Measurements from ENCODE around the gene KIF18B.

Gene KIF18B

DNA sequence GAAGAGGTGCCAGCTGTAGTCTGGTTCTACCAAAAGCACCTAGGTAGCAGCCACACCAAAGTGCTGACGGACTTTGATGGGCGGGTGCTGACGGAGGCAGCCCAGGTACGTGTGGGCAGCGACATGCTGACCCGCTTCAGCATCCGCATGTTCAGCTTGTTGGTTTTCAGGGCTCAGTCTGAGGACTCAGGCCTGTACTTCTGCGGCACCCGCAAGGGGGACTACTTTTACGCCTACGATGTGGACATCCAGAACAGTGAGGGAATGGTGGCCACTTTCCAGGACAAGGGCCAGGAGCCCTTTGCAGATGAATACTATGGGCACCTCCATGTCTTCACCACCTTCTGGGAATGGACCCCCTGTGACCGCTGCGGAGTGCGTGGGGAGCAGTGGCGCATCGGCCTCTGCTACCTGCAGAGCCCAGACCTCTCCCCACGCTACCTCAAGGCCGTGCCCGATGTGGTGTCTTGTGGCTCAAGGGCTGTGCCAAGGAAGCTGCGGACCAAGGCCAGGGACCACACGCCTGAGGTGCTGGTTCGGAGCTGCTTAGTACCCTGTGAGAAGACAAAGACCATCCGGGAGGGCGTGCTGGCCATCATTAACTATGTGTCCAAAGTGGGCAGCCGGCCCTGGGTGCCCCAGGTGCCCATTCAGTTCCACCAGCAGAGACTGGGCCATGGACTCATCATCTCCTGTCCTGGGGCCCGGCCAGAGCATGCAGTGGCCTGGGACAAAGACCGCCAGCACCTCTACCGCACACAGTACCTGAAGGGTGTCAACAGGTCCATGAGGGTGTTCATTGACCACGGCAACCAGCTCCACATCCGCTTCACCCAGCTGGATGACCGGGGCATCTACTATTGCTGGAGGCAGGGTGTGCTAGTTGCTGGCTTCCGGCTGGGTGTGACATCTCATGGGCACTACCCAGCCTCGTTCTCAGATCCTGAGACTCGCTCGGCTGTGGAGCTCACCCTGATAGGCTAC, 43.3 kb downstream of the KIF18B start:
- DNase-seq, result no peak

GRCh38 chr17:44903012-44903685, 44.4 kb downstream of the KIF18B start:
- no peak for DNase-seq

DNA sequence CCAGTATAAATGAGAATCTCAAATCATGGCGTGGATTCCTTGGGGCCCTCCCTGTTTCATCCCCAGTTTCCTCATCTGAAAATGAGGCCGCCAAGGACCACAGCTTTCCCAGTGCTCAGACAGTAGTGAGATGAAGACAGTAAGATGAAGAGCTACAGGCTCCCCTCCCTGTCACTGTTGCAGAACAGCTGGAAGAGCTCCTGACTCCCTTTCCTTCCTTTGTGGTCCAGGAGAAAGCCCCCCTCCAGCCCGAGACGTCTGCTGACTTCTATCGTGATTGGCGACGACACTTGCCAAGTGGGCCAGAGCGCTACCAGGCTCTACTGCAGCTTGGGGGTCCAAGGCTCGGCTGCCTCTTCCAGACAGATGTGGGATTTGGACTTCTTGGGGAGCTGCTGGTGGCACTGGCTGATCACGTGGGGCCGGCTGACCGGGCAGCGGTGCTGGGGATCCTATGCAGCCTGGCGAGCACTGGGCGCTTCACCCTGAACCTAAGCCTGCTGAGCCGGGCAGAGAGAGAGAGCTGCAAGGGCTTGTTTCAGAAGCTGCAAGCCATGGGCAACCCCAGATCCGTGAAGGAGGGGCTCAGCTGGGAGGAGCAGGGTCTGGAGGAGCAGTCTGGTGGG, 45.3 kb downstream of the KIF18B start:
- no peak for DNase-seq

GRCh38 chr17:44901411-44901921, 46.1 kb downstream of the KIF18B start:
- DNase-seq, result peak; percentile 66

GRCh38 chr17:44900894-44901293, 46.7 kb downstream of the KIF18B start:
- peak; percentile 67 for DNase-seq

GRCh38 chr17:44899074-44899782, 48.3 kb downstream of the KIF18B start, which contains the start of gene EFTUD2:
EFTUD2 (minus strand) TSS chr17:44899445; CDS start chr17:44894521, 4,924 bp downstream.
- peak; percentile 89 for DNase-seq

DNA sequence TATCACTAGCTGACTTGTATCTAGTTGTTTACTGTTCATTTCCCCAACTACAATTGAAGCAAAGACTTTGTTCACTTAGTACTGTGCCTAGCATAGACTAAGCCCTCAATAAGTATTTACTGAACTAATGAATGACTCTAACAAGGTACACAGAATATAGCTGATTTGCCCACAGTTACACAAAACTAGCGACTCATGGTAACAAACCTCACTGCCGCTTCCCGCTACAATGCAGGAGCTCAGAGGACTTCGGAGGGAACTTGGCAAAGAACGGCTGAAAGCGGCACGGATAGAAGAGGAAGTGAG, 48.9 kb downstream of the KIF18B start:
- no peak for DNase-seq

DNA sequence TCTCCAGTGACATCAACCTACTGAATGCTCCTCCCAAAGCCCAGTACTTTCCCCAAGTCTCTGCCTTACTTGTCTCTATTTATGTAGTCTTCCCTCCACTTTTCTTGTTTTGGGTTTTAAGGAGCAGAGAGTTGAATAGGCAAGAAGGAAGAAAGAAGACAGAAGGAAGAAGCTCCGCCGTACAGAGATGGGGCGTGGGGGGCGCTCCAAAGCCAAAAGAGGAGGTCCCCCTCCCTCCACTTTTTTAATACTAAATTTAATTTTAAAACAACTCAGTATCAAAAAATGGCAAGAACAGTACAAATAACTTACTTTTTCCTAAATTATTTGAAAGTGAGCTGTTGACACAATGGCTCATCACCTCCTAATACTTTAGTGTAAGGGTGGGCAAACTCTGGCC, 52.9 kb downstream of the KIF18B start:
- DNase-seq, result no peak

DNA sequence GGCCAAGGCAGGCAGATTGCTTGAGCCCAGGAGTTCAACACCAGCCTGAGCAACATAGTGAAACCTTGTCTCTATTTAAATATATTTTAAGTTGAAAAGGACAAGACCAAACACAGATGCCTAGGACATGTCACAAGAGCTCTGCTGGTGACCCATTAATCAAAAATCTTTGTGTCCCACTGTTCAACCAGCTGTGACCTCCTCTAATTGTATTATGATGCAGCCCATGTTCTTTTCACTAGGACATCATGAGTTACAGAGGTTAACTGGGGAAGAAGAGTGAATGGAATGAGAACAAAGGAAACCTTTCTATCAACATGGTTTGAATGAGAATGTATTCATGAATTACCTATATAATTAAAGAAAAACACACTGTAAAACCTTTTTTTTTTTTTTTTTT, 55.3 kb downstream of the KIF18B start:
- DNase-seq, result no peak

DNA sequence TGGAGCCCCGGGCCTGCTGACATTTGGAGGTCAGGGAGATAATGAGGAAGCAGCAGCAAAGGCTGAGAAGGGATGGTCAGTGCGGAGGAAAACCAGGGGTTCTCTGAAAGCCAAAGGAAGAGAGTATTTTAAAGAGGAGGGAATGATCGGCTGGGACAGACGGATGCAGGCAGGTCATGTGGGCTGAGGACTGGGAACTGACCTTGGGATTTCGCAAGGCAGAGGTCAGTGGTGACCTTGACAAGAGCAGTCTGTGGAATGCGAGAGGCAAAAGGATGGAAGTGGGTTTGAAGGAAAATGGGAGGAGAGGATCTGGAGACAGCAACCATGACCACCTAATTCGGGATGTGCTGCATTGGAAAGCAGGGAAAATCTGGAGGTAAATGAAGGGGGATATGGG, 58.6 kb downstream of the KIF18B start:
- DNase-seq, result no peak

DNA sequence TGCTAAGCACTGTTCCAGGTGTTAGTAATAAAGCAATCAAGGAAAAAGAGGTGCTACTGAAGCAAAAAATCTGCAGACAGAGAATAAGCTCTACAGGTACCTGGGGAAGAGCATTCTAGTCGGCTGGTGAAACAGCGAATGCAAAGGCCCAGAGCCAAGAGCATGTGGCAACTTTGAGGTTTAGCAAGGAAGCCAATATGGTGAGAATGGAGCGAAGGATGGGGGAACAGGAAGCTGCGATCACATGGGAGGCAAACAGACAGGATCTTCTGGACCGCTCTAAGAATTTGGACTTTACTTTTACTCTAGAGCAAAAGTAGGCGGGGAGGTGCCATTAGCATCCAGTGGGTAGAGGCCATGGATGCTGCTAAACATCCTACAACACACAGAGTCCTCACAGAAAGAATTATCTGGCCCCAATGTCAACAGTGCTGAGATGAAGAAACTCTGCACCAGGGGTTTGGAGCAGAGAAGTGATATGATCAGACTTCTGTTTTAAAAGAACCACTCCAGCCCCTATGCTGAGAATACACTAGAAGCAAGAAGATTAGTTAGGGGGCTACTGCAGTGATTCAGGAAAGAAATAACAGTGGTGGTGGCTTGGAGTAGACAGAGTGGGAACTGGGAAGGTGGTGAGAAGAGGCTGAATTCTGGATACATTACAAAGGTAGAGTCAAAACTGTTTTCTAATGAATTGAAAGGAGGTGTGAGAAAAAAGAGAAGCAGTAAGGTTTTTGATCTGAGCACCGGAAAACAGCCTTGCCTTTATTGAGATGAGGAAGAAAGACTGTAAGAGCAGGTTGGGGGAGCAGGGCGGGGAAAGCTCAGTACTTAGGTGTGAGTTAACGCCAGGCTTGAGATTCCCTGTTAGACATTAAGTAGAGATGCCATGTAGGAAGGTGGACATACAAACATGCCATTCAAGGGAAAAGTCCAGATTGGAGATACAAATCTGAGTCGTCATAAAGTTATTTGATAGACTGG, 59.3 kb downstream of the KIF18B start:
- no peak for DNase-seq

- DNase-seq, result no peak
Observed at GRCh38 chr17:44887016-44887415, 60.6 kb downstream of the KIF18B start.

DNA sequence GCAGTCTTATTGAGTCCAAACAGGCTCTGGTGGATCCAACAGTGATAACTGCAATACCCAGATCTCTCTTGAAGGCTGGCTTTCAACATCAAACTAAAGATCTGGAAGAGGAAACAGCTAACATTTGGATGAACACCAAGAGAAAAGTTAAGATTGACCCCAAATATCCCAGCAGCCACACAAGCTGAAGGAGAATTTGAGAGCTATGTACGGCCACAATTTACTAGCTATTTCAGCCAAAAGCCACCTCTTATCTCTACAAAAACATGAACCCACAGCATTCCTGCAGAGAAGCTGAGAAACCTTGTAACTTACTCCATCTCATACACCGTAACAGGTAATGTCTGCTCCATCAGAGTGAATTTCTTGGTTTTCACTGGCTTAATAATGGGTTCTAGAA, 62.6 kb downstream of the KIF18B start:
- no peak for DNase-seq

GRCh38 chr17:44881145-44881544, 66.4 kb downstream of the KIF18B start:
- no peak for DNase-seq

DNA sequence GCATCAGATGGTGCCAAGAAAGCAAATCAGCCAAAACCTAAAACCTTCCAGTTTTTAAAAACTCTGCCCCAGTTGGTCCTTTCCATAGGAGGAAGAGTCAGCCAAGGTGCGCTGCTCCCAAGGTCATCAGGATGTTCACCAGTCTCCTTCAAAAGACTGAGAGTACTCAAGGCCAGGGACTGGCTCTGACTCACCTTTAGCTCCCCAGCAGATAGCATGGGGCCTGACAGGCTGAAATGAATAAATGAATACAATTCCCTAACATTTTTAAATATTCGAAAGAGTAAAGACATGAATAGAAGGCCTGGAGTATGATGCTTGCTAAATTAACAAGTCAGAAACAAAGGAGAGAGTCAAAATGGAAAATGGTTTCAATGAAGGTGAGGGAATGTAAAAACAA, 67.5 kb downstream of the KIF18B start:
- no peak for DNase-seq

- DNase-seq, result no peak
Observed at GRCh38 chr17:44879376-44879775, 68.2 kb downstream of the KIF18B start.

- DNase-seq, result peak; percentile 40
Observed at GRCh38 chr17:44878627-44879221, 68.8 kb downstream of the KIF18B start.

GRCh38 chr17:44877121-44877520, 70.5 kb downstream of the KIF18B start:
- no peak for DNase-seq

DNA sequence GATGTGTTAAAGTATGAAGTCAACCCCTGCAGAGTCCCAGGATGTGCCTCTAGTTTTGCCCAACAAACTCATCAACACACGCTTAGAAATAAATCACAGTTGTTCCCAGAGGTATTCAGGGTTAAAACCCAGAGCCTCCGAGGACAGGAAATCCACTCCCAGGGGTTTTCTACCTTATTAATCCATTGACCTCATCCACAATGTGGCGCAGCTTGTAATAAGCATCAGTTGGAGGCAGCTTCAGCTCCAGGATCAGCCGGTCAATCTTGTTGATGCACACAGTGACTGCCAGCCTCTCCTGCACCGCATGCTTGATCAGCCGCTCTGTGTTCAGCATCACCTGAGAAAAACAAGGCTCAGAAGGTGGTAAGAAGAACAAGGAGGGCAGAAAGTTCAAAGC, 71.8 kb downstream of the KIF18B start:
- DNase-seq, result no peak
